Prostate gland (tissue), 2 donors: Measurements from ENCODE around the gene TP53I11.

ENCODE experiments used
- POLR2A ChIP-seq: fragments of 450-650 bp; IDR thresholded peaks from one replicate; pipeline ENCODE4 v1.6.1; 2016; ENCODE audit warnings: antibody characterized with exemption, mild to moderate bottlenecking
- POLR2AphosphoS5 ChIP-seq: sonication (generic); formaldehyde crosslinking; IDR thresholded peaks from one replicate; pipeline ENCODE4 v1.6.1; 2017; ENCODE audit warnings: antibody characterized with exemption
- TF ChIP-seq, protein P1 (sequence below), 4 experiments: fragments of 200-600 bp in 2 of 4; fragments of 450-650 bp in 2 of 4; sonication (generic) in 2 of 4; IDR thresholded peaks; 1 replicate in 3 of 4; 2 replicates in 1 of 4; pipeline ENCODE4 v1.5.1; 2016 to 2019; ENCODE audit warnings: antibody characterized with exemption in 4 of 4, mild to moderate bottlenecking in 2 of 4, moderate library complexity in 2 of 4

DNA sequence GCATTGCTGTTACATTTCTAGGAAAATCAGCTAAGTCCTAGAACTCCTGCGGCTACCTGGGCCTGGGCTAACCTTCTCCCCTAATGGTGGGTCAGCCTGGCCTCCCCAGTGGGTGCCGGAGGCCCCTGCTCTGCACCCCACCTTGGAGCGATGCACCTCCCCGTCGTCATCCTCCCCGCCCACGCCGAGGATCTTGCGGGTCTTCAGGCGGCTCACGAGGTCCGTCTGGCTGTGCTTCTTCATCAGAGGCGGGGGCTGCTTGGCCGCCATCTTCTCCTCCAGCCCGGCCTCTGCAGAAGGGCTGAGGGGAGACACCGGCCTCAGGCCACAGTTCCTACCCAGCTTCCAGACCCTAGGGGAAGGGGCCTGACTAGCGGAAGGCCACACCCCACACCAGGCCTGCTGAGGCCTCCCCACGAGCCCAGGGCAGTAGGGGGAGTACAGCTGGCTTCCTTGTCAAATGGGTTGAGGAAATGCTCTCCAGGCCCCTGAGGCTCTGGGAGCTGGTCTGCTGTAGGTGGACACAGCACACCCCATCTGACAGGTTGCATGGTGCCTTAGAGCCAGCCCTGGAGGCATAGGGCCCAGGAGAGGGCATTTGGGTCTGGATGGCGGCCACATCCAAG is 12.5 kb downstream of the TP53I11 start:
- TF ChIP-seq, protein P1, sequence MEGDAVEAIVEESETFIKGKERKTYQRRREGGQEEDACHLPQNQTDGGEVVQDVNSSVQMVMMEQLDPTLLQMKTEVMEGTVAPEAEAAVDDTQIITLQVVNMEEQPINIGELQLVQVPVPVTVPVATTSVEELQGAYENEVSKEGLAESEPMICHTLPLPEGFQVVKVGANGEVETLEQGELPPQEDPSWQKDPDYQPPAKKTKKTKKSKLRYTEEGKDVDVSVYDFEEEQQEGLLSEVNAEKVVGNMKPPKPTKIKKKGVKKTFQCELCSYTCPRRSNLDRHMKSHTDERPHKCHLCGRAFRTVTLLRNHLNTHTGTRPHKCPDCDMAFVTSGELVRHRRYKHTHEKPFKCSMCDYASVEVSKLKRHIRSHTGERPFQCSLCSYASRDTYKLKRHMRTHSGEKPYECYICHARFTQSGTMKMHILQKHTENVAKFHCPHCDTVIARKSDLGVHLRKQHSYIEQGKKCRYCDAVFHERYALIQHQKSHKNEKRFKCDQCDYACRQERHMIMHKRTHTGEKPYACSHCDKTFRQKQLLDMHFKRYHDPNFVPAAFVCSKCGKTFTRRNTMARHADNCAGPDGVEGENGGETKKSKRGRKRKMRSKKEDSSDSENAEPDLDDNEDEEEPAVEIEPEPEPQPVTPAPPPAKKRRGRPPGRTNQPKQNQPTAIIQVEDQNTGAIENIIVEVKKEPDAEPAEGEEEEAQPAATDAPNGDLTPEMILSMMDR (IDR thresholded peaks at IDR 0.05): no peak
- TF ChIP-seq POLR2A: no peak
- no peak for TF ChIP-seq POLR2AphosphoS5
